GM11168 (cell line): ENCODE results near the gene LHPP.

Experiments
- in situ Hi-C: fragments of 300-500 bp; cut with MboI; formaldehyde crosslinking; loops from one replicate; pipeline ENCODE4 v1.12.0; 2022; ENCODE audit warnings: low sequenced_read_pairs; ENCODE audit not compliant: unreplicated experiment

LHPP gene

GRCh38 chr10:124612611-124613498 is 151.2 kb downstream of the LHPP start:
- in situ Hi-C loops = no loop called here

GRCh38 chr10:124614003-124614659 is 152.5 kb downstream of the LHPP start:
- in situ Hi-C loops = no loop called here

DNA sequence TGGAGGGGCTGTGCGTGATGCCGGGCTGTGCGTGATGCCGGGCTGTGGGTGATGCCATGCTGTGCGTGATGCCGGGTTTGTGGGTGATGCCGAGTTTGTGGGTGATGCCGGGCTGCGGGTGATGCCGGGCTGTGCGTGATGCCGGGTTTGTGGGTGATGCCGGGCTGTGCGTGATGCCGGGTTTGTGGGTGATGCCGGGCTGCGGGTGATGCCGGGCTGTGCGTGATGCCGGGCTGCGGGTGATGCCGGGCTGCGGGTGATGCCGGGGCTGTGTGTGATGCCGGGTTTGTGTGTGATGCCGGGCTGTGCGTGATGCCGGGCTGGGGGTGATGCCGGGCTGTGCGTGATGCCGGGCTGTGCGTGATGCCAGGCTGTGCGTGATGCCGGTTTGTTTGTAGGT is 153.6 kb downstream of the LHPP start:
- in situ Hi-C loops = no loop called here

- in situ Hi-C loops = no loop called here
Observed at GRCh38 chr10:124616040-124616835, 154.6 kb downstream of the LHPP start.

DNA sequence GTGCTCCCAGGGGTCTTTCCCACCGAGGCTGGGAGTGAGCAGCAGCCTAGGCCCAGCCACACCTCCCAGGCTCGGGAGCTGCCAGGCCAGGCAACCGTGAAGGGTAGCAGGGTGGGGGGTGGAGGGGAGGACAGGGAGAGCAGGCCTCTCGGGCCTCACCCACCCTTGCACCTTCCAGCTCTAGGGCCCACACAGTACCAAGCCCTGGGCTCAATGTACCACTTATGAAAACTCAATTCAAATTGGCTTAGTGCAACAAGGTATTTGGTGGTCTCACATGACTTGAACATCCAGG is 155.2 kb downstream of the LHPP start:
- in situ Hi-C loops = no loop called here

- in situ Hi-C loops = no loop called here
Observed at GRCh38 chr10:124618470-124619073, 156.9 kb downstream of the LHPP start.

GRCh38 chr10:124619195-124619594 is 157.6 kb downstream of the LHPP start:
- in situ Hi-C loops = no loop called here

GRCh38 chr10:124619802-124620490 is 158.3 kb downstream of the LHPP start:
- in situ Hi-C loops = no loop called here

GRCh38 chr10:124621637-124622036 is 160.0 kb downstream of the LHPP start:
- in situ Hi-C loops = no loop called here

GRCh38 chr10:124622158-124622557 is 160.5 kb downstream of the LHPP start:
- in situ Hi-C loops = no loop called here

GRCh38 chr10:124622866-124623536 is 161.4 kb downstream of the LHPP start:
- in situ Hi-C loops = no loop called here

DNA sequence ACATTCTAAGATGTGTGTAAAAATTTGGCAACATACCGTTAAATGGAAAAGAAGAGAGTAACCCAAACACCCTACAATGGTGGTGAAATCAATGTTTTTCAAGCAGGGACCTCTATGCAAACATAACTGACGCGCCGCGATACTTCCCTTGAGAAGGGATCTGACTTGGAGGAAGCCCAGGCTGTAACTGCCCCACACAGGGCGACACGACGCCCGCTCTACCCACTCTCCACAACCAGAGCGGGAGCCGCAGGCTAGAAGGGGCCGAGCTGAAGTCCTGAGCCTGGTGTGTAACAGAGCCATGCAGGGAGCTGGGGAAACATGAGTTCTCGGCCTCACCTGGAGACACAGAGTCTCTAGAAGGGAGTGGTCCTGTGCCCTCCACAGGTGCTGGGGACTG is 162.4 kb downstream of the LHPP start:
- in situ Hi-C loops = no loop called here

DNA sequence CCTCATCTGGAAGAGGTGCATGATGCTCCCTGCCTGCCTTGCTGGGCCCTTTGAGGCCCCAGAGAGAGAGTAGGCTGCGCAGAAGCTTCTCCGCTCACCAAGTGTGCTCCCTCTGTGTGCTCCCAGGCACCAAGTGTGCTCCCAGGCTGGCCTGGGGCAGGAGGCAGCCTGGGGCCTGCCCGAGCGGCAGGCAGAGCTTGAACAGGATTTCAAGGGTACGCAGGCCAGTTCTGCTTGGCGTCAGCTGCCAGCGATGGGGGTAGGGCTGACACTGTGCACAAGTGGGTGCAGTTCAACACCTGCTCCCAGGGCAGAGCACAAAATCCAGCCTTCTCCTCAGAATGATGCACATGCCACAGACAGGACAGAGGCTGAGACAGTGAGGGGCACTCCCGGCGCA is 162.8 kb downstream of the LHPP start:
- in situ Hi-C loops = no loop called here

- in situ Hi-C loops = no loop called here
Observed at GRCh38 chr10:124624895-124625294, 163.3 kb downstream of the LHPP start.

GRCh38 chr10:124625831-124626238 is 164.2 kb downstream of the LHPP start:
- in situ Hi-C loops = no loop called here

DNA sequence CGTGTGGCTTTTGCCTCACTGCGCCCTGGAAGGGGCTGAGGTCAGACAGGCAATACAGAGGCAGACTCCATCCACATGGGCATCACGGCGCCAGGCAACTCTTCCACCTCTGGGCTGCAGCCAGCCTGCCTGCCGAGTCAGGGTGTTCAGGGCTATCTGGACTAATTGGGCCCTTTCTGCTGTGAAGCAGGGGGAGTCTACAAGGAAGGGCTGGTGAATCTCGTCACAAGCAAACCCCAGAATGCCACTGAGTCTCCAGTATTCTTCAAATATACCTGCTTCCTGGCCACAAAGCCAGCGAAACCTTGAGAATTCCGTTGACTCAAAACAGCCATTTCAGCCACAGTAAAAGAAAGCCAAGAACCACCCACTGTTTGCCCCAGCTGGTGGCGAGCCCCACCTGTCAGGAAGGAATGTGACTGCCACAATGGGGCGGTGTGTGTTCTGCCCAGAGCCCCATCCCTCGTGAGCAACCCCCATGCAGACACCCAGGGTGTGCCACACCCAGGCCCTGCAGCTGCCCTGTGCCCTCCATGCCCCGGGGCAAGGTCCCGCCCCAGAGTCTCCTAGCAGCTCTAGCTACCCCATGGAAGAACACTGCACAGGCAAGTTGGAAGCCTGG is 165.2 kb downstream of the LHPP start:
- in situ Hi-C loops = no loop called here

- in situ Hi-C loops = no loop called here
Observed at GRCh38 chr10:124627866-124628675, 166.4 kb downstream of the LHPP start.

GRCh38 chr10:124628676-124629021 is 167.0 kb downstream of the LHPP start:
- in situ Hi-C loops = no loop called here
